ENCODE data around the gene KCNJ6. TPM values are rescaled to one million over a fixed set of nuclear protein-coding genes. Genes with fewer than 3 reads are reported as not detected.

The KCNJ6 gene
- total and polyA plus RNA-seq, 4 donors, result 0.01 TPM; not detected in 3

DNA sequence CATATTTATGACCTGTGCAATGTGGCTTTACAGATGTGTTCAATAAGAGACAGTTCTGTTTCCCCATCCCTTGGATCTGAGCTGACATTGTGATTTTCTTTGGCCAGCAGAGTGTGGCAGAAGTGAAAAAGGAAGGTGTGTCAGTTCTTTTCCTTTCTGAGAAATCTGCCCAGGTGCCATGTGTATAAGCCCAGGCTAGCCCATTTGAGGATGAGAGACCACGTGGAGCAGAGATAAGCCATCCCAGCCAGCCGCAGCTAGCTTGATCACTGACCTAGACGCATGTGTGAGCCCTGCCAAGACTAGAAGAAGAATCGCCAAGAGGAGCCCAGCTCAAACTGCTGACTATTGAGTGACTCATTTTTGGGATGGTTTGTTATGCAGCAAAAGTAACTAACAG, 127.8 kb downstream of the KCNJ6 start:
- WGBS, result 74% methylated on average over 4 of the region's 4 CpGs
- H3K27me3 ChIP-seq (ENCODE audit: control insufficient read depth in 4 of 4, insufficient read depth in 4 of 4, low read length in 3 of 4), result peaks cover 0 to 2% (median 0%) of the 10 kb centered on the region in 4 donors
- no peaks in the 10 kb centered on the region for H3K9me3 ChIP-seq (ENCODE audit: control insufficient read depth in 4 of 4, low read length in 3 of 4)
- no peaks in the 10 kb centered on the region for H3K4me1 ChIP-seq (ENCODE audit: control insufficient read depth in 4 of 4, insufficient read depth in 4 of 4, low read length in 3 of 4)
- H3K9ac ChIP-seq (ENCODE audit: low read depth in 1 of 2, low read length in 2 of 2), result no peak overlapping the region
- H3K36me3 ChIP-seq (ENCODE audit: control insufficient read depth in 4 of 4, insufficient read depth in 3 of 4, low read depth in 1 of 4, low read length in 3 of 4), result no peaks in the 10 kb centered on the region
- H3K4me3 ChIP-seq (ENCODE audit: low read depth in 1 of 3, low read length in 3 of 3), result no peak overlapping the region
- TF ChIP-seq NR2F2 (IDR thresholded peaks at IDR 0.05) (no peak), EGR1 (IDR thresholded peaks at IDR 0.05; ENCODE audit: low read depth in 2 of 2) (no peak), GABPA (IDR thresholded peaks at IDR 0.05 in 1 of 2, conservative IDR thresholded peaks at IDR 0.05 in 1 of 2) (no peak), FOXA2 (IDR thresholded peaks at IDR 0.05) (no peak), YY1 (IDR thresholded peaks at IDR 0.05) (no peak), RXRA (IDR thresholded peaks at IDR 0.05) (no peak), FOXA1 (IDR thresholded peaks at IDR 0.05) (no peak), MAX (IDR thresholded peaks at IDR 0.05) (no peak), HNF4G (IDR thresholded peaks at IDR 0.05) (no peak), JUND (IDR thresholded peaks at IDR 0.05) (no peak), ATF3 (IDR thresholded peaks at IDR 0.05) (no peak), SP1 (IDR thresholded peaks at IDR 0.05) (no peak), TAF1 (conservative IDR thresholded peaks at IDR 0.05) (no peak), RAD21 (IDR thresholded peaks at IDR 0.05) (no peak), HNF4A (conservative IDR thresholded peaks at IDR 0.05) (no peak)
- TF ChIP-seq, protein P1, sequence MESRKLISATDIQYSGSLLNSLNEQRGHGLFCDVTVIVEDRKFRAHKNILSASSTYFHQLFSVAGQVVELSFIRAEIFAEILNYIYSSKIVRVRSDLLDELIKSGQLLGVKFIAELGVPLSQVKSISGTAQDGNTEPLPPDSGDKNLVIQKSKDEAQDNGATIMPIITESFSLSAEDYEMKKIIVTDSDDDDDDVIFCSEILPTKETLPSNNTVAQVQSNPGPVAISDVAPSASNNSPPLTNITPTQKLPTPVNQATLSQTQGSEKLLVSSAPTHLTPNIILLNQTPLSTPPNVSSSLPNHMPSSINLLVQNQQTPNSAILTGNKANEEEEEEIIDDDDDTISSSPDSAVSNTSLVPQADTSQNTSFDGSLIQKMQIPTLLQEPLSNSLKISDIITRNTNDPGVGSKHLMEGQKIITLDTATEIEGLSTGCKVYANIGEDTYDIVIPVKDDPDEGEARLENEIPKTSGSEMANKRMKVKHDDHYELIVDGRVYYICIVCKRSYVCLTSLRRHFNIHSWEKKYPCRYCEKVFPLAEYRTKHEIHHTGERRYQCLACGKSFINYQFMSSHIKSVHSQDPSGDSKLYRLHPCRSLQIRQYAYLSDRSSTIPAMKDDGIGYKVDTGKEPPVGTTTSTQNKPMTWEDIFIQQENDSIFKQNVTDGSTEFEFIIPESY (IDR thresholded peaks at IDR 0.05), result no peak
- TF ChIP-seq, protein P2, sequence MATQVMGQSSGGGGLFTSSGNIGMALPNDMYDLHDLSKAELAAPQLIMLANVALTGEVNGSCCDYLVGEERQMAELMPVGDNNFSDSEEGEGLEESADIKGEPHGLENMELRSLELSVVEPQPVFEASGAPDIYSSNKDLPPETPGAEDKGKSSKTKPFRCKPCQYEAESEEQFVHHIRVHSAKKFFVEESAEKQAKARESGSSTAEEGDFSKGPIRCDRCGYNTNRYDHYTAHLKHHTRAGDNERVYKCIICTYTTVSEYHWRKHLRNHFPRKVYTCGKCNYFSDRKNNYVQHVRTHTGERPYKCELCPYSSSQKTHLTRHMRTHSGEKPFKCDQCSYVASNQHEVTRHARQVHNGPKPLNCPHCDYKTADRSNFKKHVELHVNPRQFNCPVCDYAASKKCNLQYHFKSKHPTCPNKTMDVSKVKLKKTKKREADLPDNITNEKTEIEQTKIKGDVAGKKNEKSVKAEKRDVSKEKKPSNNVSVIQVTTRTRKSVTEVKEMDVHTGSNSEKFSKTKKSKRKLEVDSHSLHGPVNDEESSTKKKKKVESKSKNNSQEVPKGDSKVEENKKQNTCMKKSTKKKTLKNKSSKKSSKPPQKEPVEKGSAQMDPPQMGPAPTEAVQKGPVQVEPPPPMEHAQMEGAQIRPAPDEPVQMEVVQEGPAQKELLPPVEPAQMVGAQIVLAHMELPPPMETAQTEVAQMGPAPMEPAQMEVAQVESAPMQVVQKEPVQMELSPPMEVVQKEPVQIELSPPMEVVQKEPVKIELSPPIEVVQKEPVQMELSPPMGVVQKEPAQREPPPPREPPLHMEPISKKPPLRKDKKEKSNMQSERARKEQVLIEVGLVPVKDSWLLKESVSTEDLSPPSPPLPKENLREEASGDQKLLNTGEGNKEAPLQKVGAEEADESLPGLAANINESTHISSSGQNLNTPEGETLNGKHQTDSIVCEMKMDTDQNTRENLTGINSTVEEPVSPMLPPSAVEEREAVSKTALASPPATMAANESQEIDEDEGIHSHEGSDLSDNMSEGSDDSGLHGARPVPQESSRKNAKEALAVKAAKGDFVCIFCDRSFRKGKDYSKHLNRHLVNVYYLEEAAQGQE (IDR thresholded peaks at IDR 0.05), result no peak
- TF ChIP-seq, protein P3, sequence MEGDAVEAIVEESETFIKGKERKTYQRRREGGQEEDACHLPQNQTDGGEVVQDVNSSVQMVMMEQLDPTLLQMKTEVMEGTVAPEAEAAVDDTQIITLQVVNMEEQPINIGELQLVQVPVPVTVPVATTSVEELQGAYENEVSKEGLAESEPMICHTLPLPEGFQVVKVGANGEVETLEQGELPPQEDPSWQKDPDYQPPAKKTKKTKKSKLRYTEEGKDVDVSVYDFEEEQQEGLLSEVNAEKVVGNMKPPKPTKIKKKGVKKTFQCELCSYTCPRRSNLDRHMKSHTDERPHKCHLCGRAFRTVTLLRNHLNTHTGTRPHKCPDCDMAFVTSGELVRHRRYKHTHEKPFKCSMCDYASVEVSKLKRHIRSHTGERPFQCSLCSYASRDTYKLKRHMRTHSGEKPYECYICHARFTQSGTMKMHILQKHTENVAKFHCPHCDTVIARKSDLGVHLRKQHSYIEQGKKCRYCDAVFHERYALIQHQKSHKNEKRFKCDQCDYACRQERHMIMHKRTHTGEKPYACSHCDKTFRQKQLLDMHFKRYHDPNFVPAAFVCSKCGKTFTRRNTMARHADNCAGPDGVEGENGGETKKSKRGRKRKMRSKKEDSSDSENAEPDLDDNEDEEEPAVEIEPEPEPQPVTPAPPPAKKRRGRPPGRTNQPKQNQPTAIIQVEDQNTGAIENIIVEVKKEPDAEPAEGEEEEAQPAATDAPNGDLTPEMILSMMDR (IDR thresholded peaks at IDR 0.05; ENCODE audit: low read depth, low read length, missing input control), result no peak
- DNase-seq (ENCODE audit: low spot score), result no peak
- H3K27ac ChIP-seq (ENCODE audit: low read depth in 1 of 2, low read length in 2 of 2), result no peak overlapping the region

Measured in liver (tissue), 9 donors.